ENCODE measurements around the gene CCSER2.
A peak's percentile ranks its signal among the peaks of the same experiment; 100 is the strongest.

CCSER2 gene

DNA sequence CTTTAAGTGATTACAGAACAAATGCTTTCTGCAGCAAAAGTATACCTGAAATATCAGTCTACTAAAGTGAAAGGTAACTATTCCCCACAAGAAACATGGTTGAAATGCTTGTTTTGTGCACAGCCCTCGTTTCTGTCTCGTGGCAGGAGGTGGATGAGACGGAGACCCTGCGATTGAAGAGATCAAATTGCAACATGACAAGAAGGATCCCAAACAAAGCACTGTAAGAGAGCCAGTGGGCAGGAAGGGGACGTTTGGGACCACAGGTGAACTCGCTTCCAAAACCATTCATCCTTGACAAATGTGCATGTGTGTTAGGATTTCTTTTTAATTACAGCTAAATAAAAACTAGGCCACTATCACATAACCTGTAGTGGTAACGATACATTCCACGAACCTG, 192.6 kb downstream of the CCSER2 start:
- peak overlapping the region in 2 of 3 experiments; percentile 15 to 76 for H3K27ac Mint-ChIP-seq
- peaks cover 48% of the 10 kb centered on the region for H3K4me1 Mint-ChIP-seq
- TF ChIP-seq, protein P1, sequence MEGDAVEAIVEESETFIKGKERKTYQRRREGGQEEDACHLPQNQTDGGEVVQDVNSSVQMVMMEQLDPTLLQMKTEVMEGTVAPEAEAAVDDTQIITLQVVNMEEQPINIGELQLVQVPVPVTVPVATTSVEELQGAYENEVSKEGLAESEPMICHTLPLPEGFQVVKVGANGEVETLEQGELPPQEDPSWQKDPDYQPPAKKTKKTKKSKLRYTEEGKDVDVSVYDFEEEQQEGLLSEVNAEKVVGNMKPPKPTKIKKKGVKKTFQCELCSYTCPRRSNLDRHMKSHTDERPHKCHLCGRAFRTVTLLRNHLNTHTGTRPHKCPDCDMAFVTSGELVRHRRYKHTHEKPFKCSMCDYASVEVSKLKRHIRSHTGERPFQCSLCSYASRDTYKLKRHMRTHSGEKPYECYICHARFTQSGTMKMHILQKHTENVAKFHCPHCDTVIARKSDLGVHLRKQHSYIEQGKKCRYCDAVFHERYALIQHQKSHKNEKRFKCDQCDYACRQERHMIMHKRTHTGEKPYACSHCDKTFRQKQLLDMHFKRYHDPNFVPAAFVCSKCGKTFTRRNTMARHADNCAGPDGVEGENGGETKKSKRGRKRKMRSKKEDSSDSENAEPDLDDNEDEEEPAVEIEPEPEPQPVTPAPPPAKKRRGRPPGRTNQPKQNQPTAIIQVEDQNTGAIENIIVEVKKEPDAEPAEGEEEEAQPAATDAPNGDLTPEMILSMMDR (IDR thresholded peaks at IDR 0.05; ENCODE audit: unreplicated experiment in 3 of 3): no peak
- no peaks in the 10 kb centered on the region for H3K27me3 Mint-ChIP-seq (ENCODE audit: low read depth)
- H3K4me3 Mint-ChIP-seq: no peak overlapping the region
- H3K36me3 Mint-ChIP-seq (ENCODE audit: low read depth): peaks cover 10% of the 10 kb centered on the region
- peaks cover 5% of the 10 kb centered on the region for H3K9me3 Mint-ChIP-seq

DNA sequence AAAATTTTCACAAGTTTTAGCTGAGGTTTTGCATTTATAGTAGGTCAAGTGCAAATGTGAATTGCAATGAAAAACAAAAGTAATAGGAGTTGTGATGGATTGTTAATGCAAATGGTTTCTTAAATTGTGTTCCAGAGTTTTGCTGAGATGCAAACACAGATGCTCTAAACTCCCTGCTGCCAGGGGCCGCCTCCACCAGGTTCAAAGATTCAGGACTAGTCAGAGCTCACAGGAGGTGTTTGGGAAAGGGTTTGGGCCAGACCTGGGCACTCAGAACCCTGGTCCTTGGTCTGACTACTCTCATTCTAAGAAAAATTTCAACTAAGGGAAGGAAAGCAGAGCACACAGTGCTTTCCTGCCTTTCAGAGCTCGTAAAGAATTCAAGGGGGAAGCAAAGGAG, 193.1 kb downstream of the CCSER2 start:
- Mint-ChIP-seq H3K4me3 (no peak overlapping the region), H3K27me3 (ENCODE audit: low read depth) (no peaks in the 10 kb centered on the region), H3K36me3 (ENCODE audit: low read depth) (peaks cover 7% of the 10 kb centered on the region), H3K4me1 (peaks cover 48% of the 10 kb centered on the region), H3K9me3 (peaks cover 5% of the 10 kb centered on the region), H3K27ac (no peak overlapping the region)
- TF ChIP-seq, protein P1 (IDR thresholded peaks at IDR 0.05; ENCODE audit: unreplicated experiment in 3 of 3): no peak

- H3K27me3 Mint-ChIP-seq (ENCODE audit: low read depth): no peaks in the 10 kb centered on the region
- peaks cover 4% of the 10 kb centered on the region for H3K36me3 Mint-ChIP-seq (ENCODE audit: low read depth)
- H3K9me3 Mint-ChIP-seq: peaks cover 8% of the 10 kb centered on the region
Measured at GRCh38 chr10:84522612-84523462, 194.4 kb downstream of the CCSER2 start.

GRCh38 chr10:84523526-84523925, 195.1 kb downstream of the CCSER2 start:
- TF ChIP-seq, protein P1 (IDR thresholded peaks at IDR 0.05; ENCODE audit: unreplicated experiment in 3 of 3): no peak
- peaks cover 4% of the 10 kb centered on the region for H3K36me3 Mint-ChIP-seq (ENCODE audit: low read depth)
- peaks cover 8% of the 10 kb centered on the region for H3K9me3 Mint-ChIP-seq
- no peak overlapping the region for H3K4me3 Mint-ChIP-seq
- H3K27me3 Mint-ChIP-seq (ENCODE audit: low read depth): no peaks in the 10 kb centered on the region
- peak overlapping the region in 2 of 3 experiments; percentile 16 to 77 for H3K27ac Mint-ChIP-seq
- H3K4me1 Mint-ChIP-seq: peaks cover 34% of the 10 kb centered on the region

More at GRCh38 chr10:84522612-84523462, 194.4 kb downstream of the CCSER2 start:
- peak overlapping the region in 1 of 3 experiments; percentile 77 for H3K27ac Mint-ChIP-seq
- peaks cover 37% of the 10 kb centered on the region for H3K4me1 Mint-ChIP-seq
- H3K4me3 Mint-ChIP-seq: no peak overlapping the region
- TF ChIP-seq, protein P1 (IDR thresholded peaks at IDR 0.05; ENCODE audit: unreplicated experiment in 3 of 3): no peak

DNA sequence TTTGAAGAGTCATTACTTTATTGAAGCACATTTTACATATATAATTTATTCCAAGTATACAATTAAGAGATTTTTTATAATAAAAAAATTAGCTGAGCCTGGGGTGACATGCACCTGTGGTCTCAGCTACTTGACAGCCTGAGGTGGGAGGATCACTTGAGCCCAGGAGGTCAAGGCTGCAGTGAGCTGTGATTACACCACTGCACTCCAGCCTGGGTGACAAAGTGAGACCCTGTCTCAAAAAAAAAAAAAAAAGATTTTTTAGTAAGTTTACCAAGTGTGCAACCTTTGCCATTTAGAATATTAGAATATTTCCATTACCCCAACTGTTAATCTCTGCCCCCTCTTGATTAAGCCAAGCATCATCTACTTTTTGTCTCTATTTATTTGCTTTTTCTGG, 196.0 kb downstream of the CCSER2 start:
- TF ChIP-seq, protein P1 (IDR thresholded peaks at IDR 0.05; ENCODE audit: unreplicated experiment in 3 of 3): no peak
- H3K36me3 Mint-ChIP-seq (ENCODE audit: low read depth): peaks cover 4% of the 10 kb centered on the region
- peak overlapping the region in 1 of 3 experiments; percentile 4 for H3K27ac Mint-ChIP-seq
- no peak overlapping the region for H3K4me3 Mint-ChIP-seq
- no peaks in the 10 kb centered on the region for H3K27me3 Mint-ChIP-seq (ENCODE audit: low read depth)
- peaks cover 34% of the 10 kb centered on the region for H3K4me1 Mint-ChIP-seq
- H3K9me3 Mint-ChIP-seq: peaks cover 8% of the 10 kb centered on the region
